WTC11 (cell line): ENCODE data around the gene IMPDH2.

Experiments
- ELF4 ChIP-seq: sonication (generic); formaldehyde crosslinking; IDR thresholded peaks from 2 replicates; pipeline ENCODE4 v1.8.1; 2022; ENCODE audit warnings: low read depth, mild to moderate bottlenecking, moderate library complexity, missing genetic modification reagents
- JUN ChIP-seq: sonication (generic); formaldehyde crosslinking; IDR thresholded peaks from 2 replicates; pipeline ENCODE4 v1.8.0; 2023; ENCODE audit warnings: mild to moderate bottlenecking, missing genetic modification reagents
- MYBL2 ChIP-seq: sonication (generic); formaldehyde crosslinking; IDR thresholded peaks from 2 replicates; pipeline ENCODE4 v1.8.1; 2023; ENCODE audit warnings: mild to moderate bottlenecking, moderate library complexity, missing genetic modification reagents
- OVOL2 ChIP-seq: fragments of 250-450 bp; sonication (Bioruptor Pico); IDR thresholded peaks from 2 replicates; pipeline ENCODE4 v1.9.0; 2021; ENCODE audit warnings: mild to moderate bottlenecking, borderline replicate concordance
- PRRX2 ChIP-seq: fragments of 250-450 bp; sonication (Bioruptor Pico); IDR thresholded peaks from 2 replicates; pipeline ENCODE4 v1.8.0; 2021; ENCODE audit warnings: mild to moderate bottlenecking
- RELA ChIP-seq: sonication (generic); formaldehyde crosslinking; IDR thresholded peaks from 2 replicates; pipeline ENCODE4 v1.8.1; 2022; ENCODE audit warnings: missing genetic modification reagents, mild to moderate bottlenecking, borderline replicate concordance
- RORB ChIP-seq: fragments of 250-450 bp; sonication (Bioruptor Pico); IDR thresholded peaks from 2 replicates; pipeline ENCODE4 v1.9.0; 2021; ENCODE audit warnings: mild to moderate bottlenecking
- ZNF121 ChIP-seq: sonication (generic); formaldehyde crosslinking; IDR thresholded peaks from 2 replicates; pipeline ENCODE4 v1.8.0; 2023; ENCODE audit warnings: missing genetic modification reagents
- TF ChIP-seq, protein P1 (sequence below): sonication (generic); formaldehyde crosslinking; IDR thresholded peaks from 2 replicates; pipeline ENCODE4 v1.8.1; 2023; ENCODE audit warnings: mild to moderate bottlenecking, missing genetic modification reagents, moderate library complexity
- TF ChIP-seq, protein P2 (sequence below): fragments of 200-600 bp; IDR thresholded peaks from 2 replicates; pipeline ENCODE4 v1.8.0; 2022; ENCODE audit warnings: antibody characterized with exemption
- TF ChIP-seq, protein P3 (sequence below): sonication (generic); formaldehyde crosslinking; IDR thresholded peaks from 2 replicates; pipeline ENCODE4 v1.8.0; 2022; ENCODE audit warnings: mild to moderate bottlenecking, missing genetic modification reagents
- TF ChIP-seq, protein P4 (sequence below): sonication (generic); formaldehyde crosslinking; IDR thresholded peaks from 2 replicates; pipeline ENCODE4 v1.8.1; 2023; ENCODE audit warnings: mild to moderate bottlenecking, missing genetic modification reagents
- TF ChIP-seq, protein P5 (sequence below): sonication (generic); formaldehyde crosslinking; IDR thresholded peaks from 2 replicates; pipeline ENCODE4 v1.8.1; 2023; ENCODE audit warnings: mild to moderate bottlenecking, moderate library complexity, missing genetic modification reagents
- TF ChIP-seq, protein P6 (sequence below): sonication (generic); formaldehyde crosslinking; IDR thresholded peaks from 2 replicates; pipeline ENCODE4 v1.8.1; 2022; ENCODE audit warnings: mild to moderate bottlenecking, moderate library complexity, missing genetic modification reagents

DNA sequence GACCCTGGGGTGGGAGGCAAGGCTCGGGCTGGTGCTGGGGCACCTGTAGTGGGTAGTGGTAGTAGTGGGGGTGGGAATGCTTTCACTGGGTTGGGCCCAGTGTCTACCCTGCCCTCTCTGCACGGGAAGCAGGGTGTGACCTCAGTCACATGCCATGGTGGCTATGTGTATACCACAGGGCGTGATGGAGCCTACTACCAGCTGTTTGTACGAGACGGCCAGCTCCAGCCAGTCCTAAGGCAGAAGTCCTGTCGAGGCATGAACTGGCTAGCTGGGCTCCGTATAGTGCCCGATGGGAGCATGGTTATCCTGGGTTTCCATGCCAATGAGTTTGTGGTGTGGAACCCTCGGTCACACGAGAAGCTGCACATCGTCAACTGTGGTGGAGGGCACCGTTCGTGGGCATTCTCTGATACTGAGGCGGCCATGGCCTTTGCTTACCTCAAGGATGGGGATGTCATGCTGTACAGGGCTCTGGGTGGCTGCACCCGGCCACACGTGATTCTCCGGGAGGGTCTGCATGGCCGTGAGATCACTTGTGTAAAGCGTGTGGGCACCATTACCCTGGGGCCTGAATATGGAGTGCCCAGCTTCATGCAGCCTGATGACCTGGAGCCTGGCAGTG is 16.0 kb downstream of the IMPDH2 start:
- TF ChIP-seq, protein P1, sequence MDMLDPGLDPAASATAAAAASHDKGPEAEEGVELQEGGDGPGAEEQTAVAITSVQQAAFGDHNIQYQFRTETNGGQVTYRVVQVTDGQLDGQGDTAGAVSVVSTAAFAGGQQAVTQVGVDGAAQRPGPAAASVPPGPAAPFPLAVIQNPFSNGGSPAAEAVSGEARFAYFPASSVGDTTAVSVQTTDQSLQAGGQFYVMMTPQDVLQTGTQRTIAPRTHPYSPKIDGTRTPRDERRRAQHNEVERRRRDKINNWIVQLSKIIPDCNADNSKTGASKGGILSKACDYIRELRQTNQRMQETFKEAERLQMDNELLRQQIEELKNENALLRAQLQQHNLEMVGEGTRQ (CRISPR knock-in tag) = no peak
- TF ChIP-seq, protein P2, sequence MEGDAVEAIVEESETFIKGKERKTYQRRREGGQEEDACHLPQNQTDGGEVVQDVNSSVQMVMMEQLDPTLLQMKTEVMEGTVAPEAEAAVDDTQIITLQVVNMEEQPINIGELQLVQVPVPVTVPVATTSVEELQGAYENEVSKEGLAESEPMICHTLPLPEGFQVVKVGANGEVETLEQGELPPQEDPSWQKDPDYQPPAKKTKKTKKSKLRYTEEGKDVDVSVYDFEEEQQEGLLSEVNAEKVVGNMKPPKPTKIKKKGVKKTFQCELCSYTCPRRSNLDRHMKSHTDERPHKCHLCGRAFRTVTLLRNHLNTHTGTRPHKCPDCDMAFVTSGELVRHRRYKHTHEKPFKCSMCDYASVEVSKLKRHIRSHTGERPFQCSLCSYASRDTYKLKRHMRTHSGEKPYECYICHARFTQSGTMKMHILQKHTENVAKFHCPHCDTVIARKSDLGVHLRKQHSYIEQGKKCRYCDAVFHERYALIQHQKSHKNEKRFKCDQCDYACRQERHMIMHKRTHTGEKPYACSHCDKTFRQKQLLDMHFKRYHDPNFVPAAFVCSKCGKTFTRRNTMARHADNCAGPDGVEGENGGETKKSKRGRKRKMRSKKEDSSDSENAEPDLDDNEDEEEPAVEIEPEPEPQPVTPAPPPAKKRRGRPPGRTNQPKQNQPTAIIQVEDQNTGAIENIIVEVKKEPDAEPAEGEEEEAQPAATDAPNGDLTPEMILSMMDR = no peak
- TF ChIP-seq OVOL2 = no peak
- no peak for TF ChIP-seq JUN
- TF ChIP-seq, protein P3, sequence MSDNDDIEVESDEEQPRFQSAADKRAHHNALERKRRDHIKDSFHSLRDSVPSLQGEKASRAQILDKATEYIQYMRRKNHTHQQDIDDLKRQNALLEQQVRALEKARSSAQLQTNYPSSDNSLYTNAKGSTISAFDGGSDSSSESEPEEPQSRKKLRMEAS = no peak
- no peak for TF ChIP-seq MYBL2 (CRISPR knock-in tag)
- TF ChIP-seq, protein P4, sequence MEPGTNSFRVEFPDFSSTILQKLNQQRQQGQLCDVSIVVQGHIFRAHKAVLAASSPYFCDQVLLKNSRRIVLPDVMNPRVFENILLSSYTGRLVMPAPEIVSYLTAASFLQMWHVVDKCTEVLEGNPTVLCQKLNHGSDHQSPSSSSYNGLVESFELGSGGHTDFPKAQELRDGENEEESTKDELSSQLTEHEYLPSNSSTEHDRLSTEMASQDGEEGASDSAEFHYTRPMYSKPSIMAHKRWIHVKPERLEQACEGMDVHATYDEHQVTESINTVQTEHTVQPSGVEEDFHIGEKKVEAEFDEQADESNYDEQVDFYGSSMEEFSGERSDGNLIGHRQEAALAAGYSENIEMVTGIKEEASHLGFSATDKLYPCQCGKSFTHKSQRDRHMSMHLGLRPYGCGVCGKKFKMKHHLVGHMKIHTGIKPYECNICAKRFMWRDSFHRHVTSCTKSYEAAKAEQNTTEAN = no peak
- TF ChIP-seq RELA (CRISPR knock-in tag) = no peak
- no peak for TF ChIP-seq PRRX2
- TF ChIP-seq, protein P5, sequence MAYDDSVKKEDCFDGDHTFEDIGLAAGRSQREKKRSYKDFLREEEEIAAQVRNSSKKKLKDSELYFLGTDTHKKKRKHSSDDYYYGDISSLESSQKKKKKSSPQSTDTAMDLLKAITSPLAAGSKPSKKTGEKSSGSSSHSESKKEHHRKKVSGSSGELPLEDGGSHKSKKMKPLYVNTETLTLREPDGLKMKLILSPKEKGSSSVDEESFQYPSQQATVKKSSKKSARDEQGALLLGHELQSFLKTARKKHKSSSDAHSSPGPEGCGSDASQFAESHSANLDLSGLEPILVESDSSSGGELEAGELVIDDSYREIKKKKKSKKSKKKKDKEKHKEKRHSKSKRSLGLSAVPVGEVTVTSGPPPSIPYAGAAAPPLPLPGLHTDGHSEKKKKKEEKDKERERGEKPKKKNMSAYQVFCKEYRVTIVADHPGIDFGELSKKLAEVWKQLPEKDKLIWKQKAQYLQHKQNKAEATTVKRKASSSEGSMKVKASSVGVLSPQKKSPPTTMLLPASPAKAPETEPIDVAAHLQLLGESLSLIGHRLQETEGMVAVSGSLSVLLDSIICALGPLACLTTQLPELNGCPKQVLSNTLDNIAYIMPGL = no peak
- no peak for TF ChIP-seq ELF4 (CRISPR knock-in tag)
- no peak for TF ChIP-seq RORB (CRISPR knock-in tag)
- TF ChIP-seq, protein P6, sequence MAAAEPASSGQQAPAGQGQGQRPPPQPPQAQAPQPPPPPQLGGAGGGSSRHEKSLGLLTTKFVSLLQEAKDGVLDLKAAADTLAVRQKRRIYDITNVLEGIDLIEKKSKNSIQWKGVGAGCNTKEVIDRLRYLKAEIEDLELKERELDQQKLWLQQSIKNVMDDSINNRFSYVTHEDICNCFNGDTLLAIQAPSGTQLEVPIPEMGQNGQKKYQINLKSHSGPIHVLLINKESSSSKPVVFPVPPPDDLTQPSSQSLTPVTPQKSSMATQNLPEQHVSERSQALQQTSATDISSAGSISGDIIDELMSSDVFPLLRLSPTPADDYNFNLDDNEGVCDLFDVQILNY (CRISPR knock-in tag) = no peak
- TF ChIP-seq ZNF121 (CRISPR knock-in tag) = no peak
